Lung (tissue), 12 donors: ENCODE measurements around the gene NEURL1B. TPM values are rescaled to one million over a fixed set of nuclear protein-coding genes. Genes with fewer than 3 reads are reported as not detected.

ENCODE experiments used
- ATAC-seq: fragments of 200-7000 bp; cut with Tn5 transposase; one replicate; pipeline ENCODE4 v1.9.1; 2020; ENCODE audit warnings: moderate number of reproducible peaks; ENCODE audit not compliant: insufficient read depth, low FRiP score
- DNase-seq, 3 donors: peaks; one replicate each; pipeline ENCODE4 v3.0.0-alpha.2; 2013 to 2017
- H3K27ac ChIP-seq, 2 donors: one replicate each; pipeline ENCODE4 v1.5.1; 2013; ENCODE audit warnings: mild to moderate bottlenecking in 2 of 2, moderate library complexity in 2 of 2, control low read depth in 1 of 2, inconsistent platforms in 1 of 2, low read depth in 1 of 2, low read length in 1 of 2
- H3K27me3 ChIP-seq, 3 donors: one replicate each; pipeline ENCODE4 v1.5.1; 2013; ENCODE audit warnings: low read length in 2 of 3; ENCODE audit not compliant: control insufficient read depth in 3 of 3, insufficient read depth in 3 of 3
- H3K36me3 ChIP-seq, 4 donors: one replicate each; pipeline ENCODE4 v1.5.1; 2013; ENCODE audit warnings: low read length in 4 of 4, mild to moderate bottlenecking in 1 of 4, moderate library complexity in 1 of 4; ENCODE audit not compliant: control insufficient read depth in 4 of 4, insufficient read depth in 4 of 4
- H3K4me1 ChIP-seq, 5 donors: one replicate each; pipeline ENCODE4 v1.5.1; 2013; ENCODE audit warnings: low read length in 5 of 5, mild to moderate bottlenecking in 2 of 5, moderate library complexity in 1 of 5; ENCODE audit not compliant: control insufficient read depth in 5 of 5, insufficient read depth in 5 of 5
- H3K4me3 ChIP-seq: one replicate; pipeline ENCODE4 v1.5.1; 2013; ENCODE audit warnings: mild to moderate bottlenecking, control low read depth, moderate library complexity
- H3K9ac ChIP-seq, 2 donors: one replicate each; pipeline ENCODE4 v1.5.1; 2013; ENCODE audit warnings: low read length in 2 of 2, control low read depth in 1 of 2; ENCODE audit not compliant: insufficient read depth in 1 of 2
- H3K9me3 ChIP-seq, 4 donors: one replicate each; pipeline ENCODE4 v1.5.1; 2013; ENCODE audit warnings: low read length in 3 of 4, mild to moderate bottlenecking in 1 of 4, moderate library complexity in 1 of 4; ENCODE audit not compliant: control insufficient read depth in 4 of 4, insufficient read depth in 3 of 4
- CTCF ChIP-seq: IDR thresholded peaks from 2 replicates; pipeline ENCODE4 v1.5.1; 2012; ENCODE audit warnings: mild to moderate bottlenecking; ENCODE audit errors: control extremely low read depth, extremely low read depth
- WGBS, 2 donors: extraction: QIAGEN DNeasy Blood & Tissue Kit; methylation state at CpG; one replicate each; pipeline ENCODE4 v1.1.7; 2013; 5-methylcytosine and 5-hydroxymethylcytosine counted together
- polyA plus RNA-seq, 2 donors: library from polyadenylated mRNA; stranded (reverse); fragments of 200-250 nt; gene quantifications; one replicate each; pipeline ENCODE4 v1.2.1, GENCODE V29; 2013
- total RNA-seq, 2 donors: library from RNA; depleted of rRNA in 1 of 2; stranded (reverse); fragments of >200 nt in 1 of 2; gene quantifications; one replicate each; pipeline ENCODE4 v1.2.1, GENCODE V29; 2014 to 2021
- donor health status: control.
- donor health status: control.
- donor health status: Bipolar disorder and iron deficiency.
- donor health status: healthy.
- donor health status: DM: yes; HTN: yes; CAD: no.

Gene NEURL1B
- total and polyA plus RNA-seq, 4 donors: 5.1 to 26.4 (median 11.8) TPM

GRCh38 chr5:172714491-172715420 is 73.7 kb downstream of the NEURL1B start:
- Histone ChIP-seq H3K9me3 (no peaks in the 10 kb centered on the region), H3K9ac (no peak overlapping the region), H3K4me1 (peaks cover 0 to 31% (median 3%) of the 10 kb centered on the region in 5 donors), H3K27me3 (no peaks in the 10 kb centered on the region), H3K27ac (peak overlapping the region; percentile 54 to 88), H3K36me3 (no peaks in the 10 kb centered on the region), H3K4me3 (no peak overlapping the region)
- DNase-seq (peak; percentile 67 to 71 (median 68)), ATAC-seq (peak; percentile 71)
- peak; percentile 55 for TF ChIP-seq CTCF
- 30 to 31% methylated on average over 15 of the region's 15 CpGs for WGBS, 2 donors

- Histone ChIP-seq H3K27ac (peak overlapping the region; percentile 54 to 88), H3K9me3 (no peaks in the 10 kb centered on the region), H3K4me3 (no peak overlapping the region), H3K36me3 (no peaks in the 10 kb centered on the region), H3K9ac (no peak overlapping the region), H3K4me1 (peaks cover 0 to 30% (median 3%) of the 10 kb centered on the region in 5 donors), H3K27me3 (no peaks in the 10 kb centered on the region)
- TF ChIP-seq CTCF: no peak
- DNase-seq (no peak), ATAC-seq (no peak)
- 83 to 93% methylated on average over 6 of the region's 6 CpGs for WGBS, 2 donors
Observed at GRCh38 chr5:172715421-172715780, 74.3 kb downstream of the NEURL1B start.

GRCh38 chr5:172715931-172716682 is 75.0 kb downstream of the NEURL1B start:
- no peaks in the 10 kb centered on the region for H3K27me3 ChIP-seq
- TF ChIP-seq CTCF: no peak
- H3K9me3 ChIP-seq: no peaks in the 10 kb centered on the region
- H3K4me3 ChIP-seq: no peak overlapping the region
- 85 to 89% methylated on average over 12 to 13 of the region's 13 CpGs for WGBS, 2 donors
- H3K9ac ChIP-seq: no peak overlapping the region
- no peak for ATAC-seq
- H3K4me1 ChIP-seq: peaks cover 0 to 27% (median 3%) of the 10 kb centered on the region in 5 donors
- no peak for DNase-seq
- no peaks in the 10 kb centered on the region for H3K36me3 ChIP-seq
- H3K27ac ChIP-seq: peak overlapping the region; percentile 54 to 88
